Tibial nerve (tissue), 4 donors: ENCODE results near the gene ZSWIM6. TPM values are rescaled to one million over a fixed set of nuclear protein-coding genes. Genes with fewer than 3 reads are reported as not detected.

Experiments
- DNase-seq, 2 donors: peaks; one replicate each; pipeline ENCODE4 v3.0.0-alpha.2; 2019; ENCODE audit warnings: low spot score in 2 of 2
- H3K27ac ChIP-seq, 4 donors: fragments of 200-600 bp; sonication (generic) in 3 of 4; one replicate each; pipeline ENCODE4 v1.5.1; 2017 to 2019; ENCODE audit warnings: mild to moderate bottlenecking in 1 of 4
- H3K27me3 ChIP-seq, 2 donors: fragments of 200-600 bp; sonication (generic) in 1 of 2; one replicate each; pipeline versions ENCODE4 v1.5.1 to v1.6.0; 2017 to 2019
- H3K36me3 ChIP-seq, 3 donors: fragments of 200-600 bp; sonication (generic); one replicate each; pipeline ENCODE4 v1.5.1; 2018 to 2019
- H3K4me1 ChIP-seq, 4 donors: fragments of 200-600 bp; sonication (generic) in 3 of 4; one replicate each; pipeline ENCODE4 v1.5.1; 2017 to 2019
- H3K4me3 ChIP-seq, 4 donors: fragments of 200-600 bp; sonication (generic) in 3 of 4; one replicate each; pipeline ENCODE4 v1.5.1; 2017 to 2019; ENCODE audit warnings: mild to moderate bottlenecking in 1 of 4, moderate library complexity in 1 of 4
- H3K9me3 ChIP-seq, 4 donors: fragments of 200-600 bp; sonication (generic) in 3 of 4; one replicate each; pipeline ENCODE4 v1.5.1; 2017 to 2019
- EP300 ChIP-seq, 2 donors: sonication (generic); formaldehyde crosslinking; IDR thresholded peaks; one replicate each; pipeline ENCODE4 v1.6.1; 2017; ENCODE audit warnings: antibody characterized with exemption in 2 of 2, mild to moderate bottlenecking in 1 of 2
- POLR2A ChIP-seq, 2 donors: fragments of 450-650 bp; IDR thresholded peaks; one replicate each; pipeline ENCODE4 v1.6.1; 2017; ENCODE audit warnings: antibody characterized with exemption in 2 of 2, mild to moderate bottlenecking in 2 of 2, moderate library complexity in 2 of 2
- WGBS, 2 donors: methylation state at CpG; one replicate each; pipeline ENCODE4 v1.1.5; 2018; 5-methylcytosine and 5-hydroxymethylcytosine counted together
- total RNA-seq, 4 donors: library from RNA; depleted of rRNA; stranded (reverse); fragments of >200 nt; gene quantifications; one replicate each; pipeline ENCODE4 v1.1.0, GENCODE V29; 2016
- TF ChIP-seq, protein P1 (sequence below), 5 experiments: fragments of 200-600 bp in 3 of 5; fragments of 450-650 bp in 2 of 5; sonication (generic) in 3 of 5; IDR thresholded peaks; one replicate each; pipeline ENCODE4 v1.5.1; 2016 to 2019; ENCODE audit warnings: antibody characterized with exemption in 5 of 5, mild to moderate bottlenecking in 3 of 5, moderate library complexity in 2 of 5

The ZSWIM6 gene
- total RNA-seq, 4 donors from 2014 or later = 10.6 to 15.5 (median 13.7) TPM

DNA sequence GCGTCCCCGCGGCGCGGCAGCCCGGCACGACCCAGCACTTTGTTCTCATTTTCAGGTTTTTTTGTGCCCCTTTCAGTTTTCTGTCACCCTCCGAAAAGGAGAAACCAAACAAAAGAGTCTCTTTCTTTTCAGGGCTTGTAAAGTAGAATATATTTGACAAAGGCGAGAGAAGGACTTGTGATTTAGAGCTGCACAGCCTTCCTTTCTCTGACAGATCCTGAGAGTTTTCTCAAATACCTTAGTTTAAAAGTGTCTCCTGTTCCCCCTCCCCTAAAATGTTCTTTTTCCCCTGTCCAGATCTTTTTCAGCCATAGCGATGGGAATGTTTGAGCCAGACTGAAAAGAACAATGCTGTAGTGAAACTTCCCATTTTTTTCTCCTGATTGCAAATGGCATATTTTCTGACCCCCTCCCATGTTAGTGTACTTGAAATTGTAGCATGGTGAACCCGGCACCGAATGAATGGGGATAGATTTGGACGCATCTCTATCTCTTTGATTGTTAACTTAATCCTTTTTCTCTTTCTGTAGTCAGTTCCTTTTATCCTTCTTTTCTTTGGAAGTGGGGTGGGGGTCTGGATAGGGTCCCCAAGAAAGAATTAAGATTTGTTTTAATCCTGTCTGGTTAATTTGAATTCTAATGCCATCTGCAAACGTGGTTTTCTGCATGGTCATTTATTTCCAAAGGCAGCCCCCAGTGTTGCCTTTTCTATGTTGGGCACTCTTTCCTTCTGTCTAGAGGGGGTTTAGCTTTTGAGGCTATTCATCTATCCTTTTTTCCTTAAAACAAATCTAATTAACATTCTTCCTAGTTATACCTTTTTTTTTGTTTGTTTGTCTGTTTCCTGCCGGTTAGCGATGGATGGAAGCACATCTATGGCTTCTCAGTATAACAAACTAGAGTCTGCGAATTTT lies 2.2 kb downstream of the ZSWIM6 start:
- Histone ChIP-seq H3K4me3 (peak overlapping the region; percentile 71 to 90 (median 86)), H3K27ac (peak overlapping the region; percentile 72 to 91 (median 87)), H3K4me1 (peaks cover 0 to 51% (median 19%) of the 10 kb centered on the region in 4 donors), H3K36me3 (no peaks in the 10 kb centered on the region), H3K27me3 (no peaks in the 10 kb centered on the region), H3K9me3 (no peaks in the 10 kb centered on the region)
- TF ChIP-seq, protein P1, sequence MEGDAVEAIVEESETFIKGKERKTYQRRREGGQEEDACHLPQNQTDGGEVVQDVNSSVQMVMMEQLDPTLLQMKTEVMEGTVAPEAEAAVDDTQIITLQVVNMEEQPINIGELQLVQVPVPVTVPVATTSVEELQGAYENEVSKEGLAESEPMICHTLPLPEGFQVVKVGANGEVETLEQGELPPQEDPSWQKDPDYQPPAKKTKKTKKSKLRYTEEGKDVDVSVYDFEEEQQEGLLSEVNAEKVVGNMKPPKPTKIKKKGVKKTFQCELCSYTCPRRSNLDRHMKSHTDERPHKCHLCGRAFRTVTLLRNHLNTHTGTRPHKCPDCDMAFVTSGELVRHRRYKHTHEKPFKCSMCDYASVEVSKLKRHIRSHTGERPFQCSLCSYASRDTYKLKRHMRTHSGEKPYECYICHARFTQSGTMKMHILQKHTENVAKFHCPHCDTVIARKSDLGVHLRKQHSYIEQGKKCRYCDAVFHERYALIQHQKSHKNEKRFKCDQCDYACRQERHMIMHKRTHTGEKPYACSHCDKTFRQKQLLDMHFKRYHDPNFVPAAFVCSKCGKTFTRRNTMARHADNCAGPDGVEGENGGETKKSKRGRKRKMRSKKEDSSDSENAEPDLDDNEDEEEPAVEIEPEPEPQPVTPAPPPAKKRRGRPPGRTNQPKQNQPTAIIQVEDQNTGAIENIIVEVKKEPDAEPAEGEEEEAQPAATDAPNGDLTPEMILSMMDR (IDR thresholded peaks at IDR 0.05) = no peak
- TF ChIP-seq EP300 (IDR thresholded peaks at IDR 0.05) (no peak), POLR2A (IDR thresholded peaks at IDR 0.05) (no peak)
- no peak for DNase-seq
- 6 to 7% methylated on average over 17 of the region's 17 CpGs for WGBS, 2 donors

DNA sequence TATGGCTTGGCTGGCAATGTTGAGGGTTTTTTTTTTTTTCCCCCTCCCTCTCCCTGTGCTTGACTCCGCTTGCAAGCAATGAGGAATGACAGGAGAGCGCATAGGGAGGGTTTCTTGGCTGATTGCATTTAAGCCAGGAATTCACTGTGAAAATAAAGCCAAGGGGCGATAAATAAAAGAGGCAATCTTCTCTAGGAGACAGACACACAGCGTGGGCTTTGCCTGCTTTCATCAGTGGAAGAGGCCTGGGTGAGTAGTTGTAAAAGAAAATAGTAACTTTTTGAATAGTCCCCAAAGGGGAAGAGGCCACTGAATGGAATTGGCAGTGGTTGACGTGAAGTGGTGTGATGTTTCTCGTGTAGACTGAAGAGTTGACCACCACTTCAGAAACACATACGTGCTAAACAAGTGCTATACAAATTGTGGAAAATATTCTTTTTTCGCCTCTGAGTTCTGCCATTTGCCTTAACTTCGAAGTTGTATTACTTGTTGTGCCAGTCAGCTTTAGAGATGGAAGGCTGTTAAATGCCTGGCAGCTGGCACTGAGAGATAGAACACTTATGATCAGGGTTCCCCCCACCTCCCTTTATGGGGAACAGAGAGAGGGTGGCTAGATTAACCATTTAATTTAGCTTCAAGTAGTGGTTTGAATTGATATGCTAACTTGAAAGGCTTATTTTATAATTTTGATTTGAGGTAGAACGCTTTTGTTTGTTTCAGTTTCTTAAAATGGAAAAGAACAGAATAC lies 3.0 kb downstream of the ZSWIM6 start:
- H3K4me3 ChIP-seq = peak overlapping the region in 3 of 4 donors; percentile 71 to 87 (median 85)
- no peak for TF ChIP-seq EP300 (IDR thresholded peaks at IDR 0.05)
- TF ChIP-seq POLR2A (IDR thresholded peaks at IDR 0.05) = no peak
- TF ChIP-seq, protein P1 (IDR thresholded peaks at IDR 0.05) = no peak
- no peaks in the 10 kb centered on the region for H3K9me3 ChIP-seq
- H3K36me3 ChIP-seq = no peaks in the 10 kb centered on the region
- WGBS, 2 donors = 25 to 28% methylated on average over 10 of the region's 10 CpGs
- H3K4me1 ChIP-seq = peaks cover 0 to 46% (median 12%) of the 10 kb centered on the region in 4 donors
- no peak for DNase-seq
- peak overlapping the region; percentile 72 to 91 (median 87) for H3K27ac ChIP-seq
- H3K27me3 ChIP-seq = no peaks in the 10 kb centered on the region

DNA sequence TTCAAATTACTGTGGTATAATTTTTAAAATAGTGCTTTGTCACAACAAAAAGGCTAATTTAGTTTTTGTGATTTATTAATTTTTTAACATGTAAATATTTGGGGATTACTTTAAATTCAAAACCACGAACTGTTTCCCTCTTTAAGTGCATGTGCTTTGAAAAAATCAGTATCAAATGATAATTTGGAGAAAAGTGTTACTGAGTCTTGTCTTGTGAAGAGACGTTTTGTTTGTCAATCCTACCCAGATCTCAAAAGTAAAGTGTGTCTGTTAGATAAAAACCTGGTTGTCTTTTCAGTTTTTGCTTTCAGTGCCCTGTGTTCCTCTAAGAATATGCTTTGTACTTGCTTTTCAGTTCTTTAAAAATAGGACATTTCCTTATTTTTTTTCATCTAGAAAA lies 7.7 kb downstream of the ZSWIM6 start:
- 55 to 70% methylated on average over 2 of the region's 2 CpGs for WGBS, 2 donors
- DNase-seq = no peak
- no peaks in the 10 kb centered on the region for H3K9me3 ChIP-seq
- no peak overlapping the region for H3K4me3 ChIP-seq
- H3K4me1 ChIP-seq = peaks cover 0 to 77% (median 20%) of the 10 kb centered on the region in 4 donors
- no peak for TF ChIP-seq EP300 (IDR thresholded peaks at IDR 0.05)
- TF ChIP-seq POLR2A (IDR thresholded peaks at IDR 0.05) = no peak
- TF ChIP-seq, protein P1 (IDR thresholded peaks at IDR 0.05) = no peak
- no peak overlapping the region for H3K27ac ChIP-seq
- H3K36me3 ChIP-seq = no peaks in the 10 kb centered on the region
- no peaks in the 10 kb centered on the region for H3K27me3 ChIP-seq

DNA sequence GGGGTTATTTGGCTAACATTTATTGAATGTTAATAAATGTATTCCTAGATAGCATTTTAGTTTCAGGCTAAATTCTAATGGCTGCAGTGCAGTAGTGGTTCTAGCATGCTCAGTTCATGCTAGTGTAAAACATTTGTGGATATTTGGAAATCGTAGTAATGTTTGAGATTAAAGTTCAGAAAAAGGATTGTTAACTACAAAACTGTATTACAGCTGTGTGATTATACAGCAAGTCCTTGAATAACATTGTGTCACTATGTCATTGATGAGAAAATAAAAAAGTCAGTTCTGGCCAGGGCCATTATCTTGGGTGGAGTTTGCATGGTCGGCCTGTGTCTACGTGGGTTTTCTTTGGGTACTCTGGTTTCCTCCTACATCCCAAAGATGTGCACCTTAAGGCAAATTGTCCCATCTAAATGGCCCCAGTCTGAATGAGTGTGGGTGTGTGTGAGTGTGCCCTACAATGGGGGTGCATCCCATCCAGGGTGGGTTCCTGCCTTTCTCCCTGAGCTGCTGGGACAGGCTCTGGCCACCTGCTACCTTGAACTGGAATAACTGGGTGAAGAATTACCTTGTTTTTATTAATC lies 8.8 kb downstream of the ZSWIM6 start:
- Histone ChIP-seq H3K36me3 (no peaks in the 10 kb centered on the region), H3K4me1 (peaks cover 0 to 75% (median 16%) of the 10 kb centered on the region in 4 donors), H3K4me3 (no peak overlapping the region), H3K27me3 (no peaks in the 10 kb centered on the region), H3K27ac (no peak overlapping the region), H3K9me3 (no peaks in the 10 kb centered on the region)
- no peak for DNase-seq
- 48 to 65% methylated on average over 3 of the region's 3 CpGs for WGBS, 2 donors
- no peak for TF ChIP-seq EP300 (IDR thresholded peaks at IDR 0.05)

DNA sequence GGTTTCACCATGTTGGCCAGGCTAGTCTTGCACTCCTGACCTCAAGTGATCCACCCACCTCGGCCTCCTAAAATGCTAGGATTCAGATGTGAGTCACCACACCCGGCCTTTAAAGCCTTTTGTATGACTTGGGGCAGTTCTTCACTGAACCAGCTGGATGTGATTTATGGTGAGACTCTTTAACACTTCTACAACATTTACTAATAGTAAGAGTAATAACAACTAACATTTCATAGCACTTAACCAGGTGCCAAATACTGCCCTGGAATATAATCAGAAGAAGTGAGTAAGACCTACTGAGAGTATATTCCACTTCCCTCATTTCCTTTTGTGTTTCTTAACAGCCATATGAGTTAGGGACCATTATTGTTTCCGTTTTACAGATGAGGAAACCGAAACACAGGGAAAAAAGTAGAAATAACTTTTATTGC lies 10.0 kb downstream of the ZSWIM6 start:
- no peak for DNase-seq
- no peaks in the 10 kb centered on the region for H3K9me3 ChIP-seq
- no peak overlapping the region for H3K27ac ChIP-seq
- no peaks in the 10 kb centered on the region for H3K27me3 ChIP-seq
- peaks cover 0 to 78% (median 16%) of the 10 kb centered on the region in 4 donors for H3K4me1 ChIP-seq
- no peak for TF ChIP-seq POLR2A (IDR thresholded peaks at IDR 0.05)
- TF ChIP-seq, protein P1 (IDR thresholded peaks at IDR 0.05) = no peak
- no peak for TF ChIP-seq EP300 (IDR thresholded peaks at IDR 0.05)
- no peaks in the 10 kb centered on the region for H3K36me3 ChIP-seq
- 58 to 69% methylated on average over 4 of the region's 4 CpGs for WGBS, 2 donors
- H3K4me3 ChIP-seq = no peak overlapping the region
